ENCODE results near the gene HTR3E. TPM values are rescaled to one million over a fixed set of nuclear protein-coding genes. Genes with fewer than 3 reads are reported as not detected.
A peak's percentile ranks its signal among the peaks of the same experiment; 100 is the strongest.
"Not testable (repeated sequence)": the region's sequence is repeated elsewhere in the genome, so short reads cannot be mapped to it uniquely, and the experiment has no call there.

HTR3E gene
- polyA plus RNA-seq, 2 of the 4 experiments (the other 2 are of a cell fraction) = not detected

GRCh38 chr3:184110316-184110725, 13.5 kb downstream of the HTR3E start:
- peak in 1 of 2 experiments; percentile 6 for DNase-seq (ENCODE audit: low read depth in 1 of 2, low spot score in 1 of 2)
- TF ChIP-seq FOSL2 (IDR thresholded peaks at IDR 0.05) (no peak), FOSL2 (CRISPR knock-in tag; IDR thresholded peaks at IDR 0.05) (0 out of 2 replicates have a peak, but pooled peaks have one; percentile 22), MAFK (IDR thresholded peaks at IDR 0.05; ENCODE audit: partially characterized antibody) (peak; percentile 64), ZSCAN20 (CRISPR knock-in tag; IDR thresholded peaks at IDR 0.05) (no peak), GATA3 (IDR thresholded peaks at IDR 0.05; ENCODE audit: borderline replicate concordance) (no peak), JUNB (IDR thresholded peaks at IDR 0.05) (no peak)
- H3K27ac ChIP-seq = peak overlapping the region in 1 of 2 experiments; percentile 37; a peak in 1 of 6 replicates
- FAIRE-seq = no peak
- ChIA-PET CTCF (no interaction called here), POLR2A (interaction anchor here (1.5 kb wide), 1 partner anchor 92 kb away, joined by 6 read pairs; no protein-coding TSS in a partner anchor)
- H3K9me3 ChIP-seq = no peaks in the 10 kb centered on the region
- 0 out of 3 replicates have a peak, but pooled peaks cover 5% of the 10 kb centered on the region for H3K4me1 ChIP-seq
- peak overlapping the region; percentile 48; the same call in 2 of the 3 replicates for H3K4me2 ChIP-seq
- WGBS (ENCODE audit: missing lambda C conversion rate) = 34% methylated on average over 7 of the region's 7 CpGs
- no peak overlapping the region for H3K4me3 ChIP-seq
- no peak for ATAC-seq

- FAIRE-seq = no peak
Observed at GRCh38 chr3:184116017-184116416, 19.2 kb downstream of the HTR3E start.

GRCh38 chr3:184117636-184118035, 20.8 kb downstream of the HTR3E start:
- DNase-seq (ENCODE audit: low read depth in 1 of 2, low spot score in 1 of 2) (no peak), FAIRE-seq (no peak), ATAC-seq (no peak)
- Histone ChIP-seq H3K9me3 (no peaks in the 10 kb centered on the region), H3K4me1 (no peaks in the 10 kb centered on the region), H3K4me2 (no peak overlapping the region), H3K4me3 (no peak overlapping the region), H3K27ac (no peak overlapping the region)
- POLR2A ChIA-PET = no interaction called here
- WGBS (ENCODE audit: missing lambda C conversion rate) = 34% methylated on average over 6 of the region's 6 CpGs
- TF ChIP-seq JUN (IDR thresholded peaks at IDR 0.05) (no peak), RAD21 (conservative IDR thresholded peaks at IDR 0.05 in 1 of 2, IDR thresholded peaks at IDR 0.05 in 1 of 2) (peak in 1 of 2 experiments; percentile 22; a peak in 1 of 5 replicates)
- CTCF ChIA-PET = no interaction called here

More at GRCh38 chr3:184116017-184116416, 19.2 kb downstream of the HTR3E start:
- Histone ChIP-seq H3K4me1 (no peaks in the 10 kb centered on the region), H3K4me3 (no peak overlapping the region), H3K9me3 (no peaks in the 10 kb centered on the region), H3K27ac (no peak overlapping the region), H3K4me2 (no peak overlapping the region)
- ATAC-seq = no peak
- CTCF ChIA-PET = no interaction called here
- POLR2A ChIA-PET = no interaction called here
- no peak for DNase-seq (ENCODE audit: low read depth in 1 of 2, low spot score in 1 of 2)
- 14% methylated on average over 4 of the region's 4 CpGs for WGBS (ENCODE audit: missing lambda C conversion rate)
- TF ChIP-seq ZSCAN20 (CRISPR knock-in tag; IDR thresholded peaks at IDR 0.05) (no peak), REST (IDR thresholded peaks at IDR 0.05) (no peak), RARB (CRISPR knock-in tag; IDR thresholded peaks at IDR 0.05) (no peak), ESRRA (IDR thresholded peaks at IDR 0.05; ENCODE audit: borderline replicate concordance, low read length) (no peak), EHMT2 (IDR thresholded peaks at IDR 0.05; ENCODE audit: low read depth) (no peak), HOXB5 (CRISPR knock-in tag; IDR thresholded peaks at IDR 0.05) (no peak), RFX5 (IDR thresholded peaks at IDR 0.05) (no peak), FOSB (CRISPR knock-in tag; IDR thresholded peaks at IDR 0.05) (no peak), HEYL (CRISPR knock-in tag; IDR thresholded peaks at IDR 0.05) (no peak), RNF2 (IDR thresholded peaks at IDR 0.05; ENCODE audit: borderline replicate concordance, low read depth) (no peak), MYC (IDR thresholded peaks at IDR 0.05; ENCODE audit: borderline replicate concordance, low read length) (no peak)

GRCh38 chr3:184121031-184121430, 24.2 kb downstream of the HTR3E start:
- POLR2A ChIA-PET = not testable (repeated sequence)

More at GRCh38 chr3:184121031-184121430, 24.2 kb downstream of the HTR3E start:
- H3K27ac ChIP-seq; DNase-seq (ENCODE audit: low read depth in 1 of 2, low spot score in 1 of 2); H3K9me3 ChIP-seq; H3K4me3 ChIP-seq; CTCF ChIA-PET; FAIRE-seq; ATAC-seq; H3K4me1 ChIP-seq; H3K4me2 ChIP-seq: not testable (repeated sequence)
- WGBS (ENCODE audit: missing lambda C conversion rate) = 78% methylated on average over 8 of the region's 8 CpGs
